Pancreas (tissue), 10 donors: ENCODE data around the gene NAV2. TPM values are rescaled to one million over a fixed set of nuclear protein-coding genes. Genes with fewer than 3 reads are reported as not detected.
A peak's percentile ranks its signal among the peaks of the same experiment; 100 is the strongest.

Experiments used
- ATAC-seq, 4 donors: fragments of 200-7000 bp; cut with Tn5 transposase; one replicate each; pipeline versions ENCODE4 v1.8.0 to v1.9.1; 2020; ENCODE audit warnings: mild to moderate bottlenecking in 4 of 4, moderate library complexity in 4 of 4
- DNase-seq, 6 donors: peaks; one replicate each; pipeline ENCODE4 v3.0.0-alpha.2; 2020
- FAIRE-seq: peaks from 2 replicates; lab custom pipeline; 2012; peaks lifted over from hg19 to GRCh38; lab: Jason Lieb, UNC
- H3K27ac ChIP-seq, 4 donors: fragments of 200-600 bp; sonication (generic); 1 replicate in 3 of 4; 2 replicates in 1 of 4; pipeline versions ENCODE4 v1.5.0 to v1.8.0; 2020
- H3K27me3 ChIP-seq, 4 donors: fragments of 200-600 bp; one replicate each; pipeline ENCODE4 v1.8.0; 2021
- H3K36me3 ChIP-seq, 3 donors: fragments of 200-600 bp; sonication (generic) in 1 of 3; one replicate each; pipeline versions ENCODE4 v1.5.0 to v1.8.0; 2020 to 2021
- H3K4me1 ChIP-seq, 3 donors: fragments of 200-600 bp; one replicate each; pipeline ENCODE4 v1.8.0; 2021
- H3K4me3 ChIP-seq, 4 donors: fragments of 200-600 bp; sonication (generic) in 2 of 4; one replicate each; pipeline versions ENCODE4 v1.5.0 to v1.8.0; 2020 to 2021
- H3K9me3 ChIP-seq, 4 donors: fragments of 200-600 bp; one replicate each; pipeline ENCODE4 v1.8.0; 2021
- WGBS, 2 donors: extraction: QIAGEN DNeasy Blood & Tissue Kit; methylation state at CpG; one replicate each; pipeline ENCODE4 v1.1.7; 2013; 5-methylcytosine and 5-hydroxymethylcytosine counted together
- intact Hi-C, 3 donors: fragments of 100-400 bp; cut with DNase I; formaldehyde crosslinking; loops; one replicate each; pipeline versions ENCODE4 v1.11.1 to v1.14.2; 2022
- polyA plus RNA-seq, 2 donors: library from polyadenylated mRNA; stranded (reverse); fragments of 200-250 nt; gene quantifications; one replicate each; pipeline ENCODE4 v1.2.3, GENCODE V29; 2013
- total RNA-seq, 6 donors: library from RNA; stranded (reverse); fragmentation: NEBNext Ultra II Directional in 4 of 6; extraction: Animal tissue kit (Norgen Biotek cat#: 25700) in 4 of 6; gene quantifications; one replicate each; pipeline versions ENCODE4 v1.2.1 to v1.2.4, GENCODE V29; 2021 to 2023
- TF ChIP-seq, protein P1 (sequence below), 4 donors: fragments of 200-600 bp; sonication (generic) in 3 of 4; IDR thresholded peaks; one replicate each; pipeline versions ENCODE4 v1.5.0 to v1.8.0; 2021; ENCODE audit warnings: antibody characterized with exemption in 4 of 4
- donor health status: healthy with polysubstance abuse.
- donor health status: DM: no; HTN: no; CAD: no; lungs with moderate emphysema.
- donor health status: DM: no; HTN: no; CAD: no.
- donor health status: control.
- donor health status: control.
- donor health status: Bipolar disorder and iron deficiency.
- donor health status: DM: yes; HTN: yes; CAD: no.
- donor health status: DM: no; HTN: no; CAD: no.
- donor health status: DM: no; HTN: no; CAD: no.
- donor health status: DM: yes; HTN: yes; CAD: no.

Gene NAV2
- total and polyA plus RNA-seq, 8 donors: 5.8 to 26.9 (median 16.3) TPM

DNA sequence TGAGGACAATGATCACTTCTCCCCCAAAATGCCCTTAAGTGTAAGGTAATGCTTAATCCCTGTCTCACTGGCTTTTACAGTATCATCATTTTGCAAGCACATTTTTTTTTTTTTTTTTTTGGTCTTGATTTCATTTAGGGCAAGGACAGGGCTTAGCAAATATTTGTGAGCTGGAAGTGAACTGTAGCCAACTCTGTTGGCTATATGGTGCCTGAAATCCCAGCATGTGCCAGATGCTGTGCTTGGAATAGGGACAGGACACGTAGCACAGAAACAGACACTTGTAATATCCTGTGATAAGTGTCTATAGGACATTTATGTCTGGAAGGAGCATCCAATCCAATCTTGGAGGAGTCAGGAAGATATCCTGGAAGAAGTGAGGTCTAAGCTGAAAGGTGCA is 198.3 kb downstream of the NAV2 start:
- ATAC-seq: peak; percentile 49 to 77 (median 62)
- WGBS, 2 donors: 33 to 46% methylated on average over 1 of the region's 1 CpG

GRCh38 chr11:19912115-19912957 is 199.7 kb downstream of the NAV2 start:
- ATAC-seq (no peak), DNase-seq (no peak), FAIRE-seq (no peak)
- no peak overlapping the region for H3K4me3 ChIP-seq
- no peaks in the 10 kb centered on the region for H3K36me3 ChIP-seq
- H3K27ac ChIP-seq: no peak overlapping the region
- H3K4me1 ChIP-seq: peaks cover 5 to 35% (median 25%) of the 10 kb centered on the region in 3 donors
- TF ChIP-seq, protein P1, sequence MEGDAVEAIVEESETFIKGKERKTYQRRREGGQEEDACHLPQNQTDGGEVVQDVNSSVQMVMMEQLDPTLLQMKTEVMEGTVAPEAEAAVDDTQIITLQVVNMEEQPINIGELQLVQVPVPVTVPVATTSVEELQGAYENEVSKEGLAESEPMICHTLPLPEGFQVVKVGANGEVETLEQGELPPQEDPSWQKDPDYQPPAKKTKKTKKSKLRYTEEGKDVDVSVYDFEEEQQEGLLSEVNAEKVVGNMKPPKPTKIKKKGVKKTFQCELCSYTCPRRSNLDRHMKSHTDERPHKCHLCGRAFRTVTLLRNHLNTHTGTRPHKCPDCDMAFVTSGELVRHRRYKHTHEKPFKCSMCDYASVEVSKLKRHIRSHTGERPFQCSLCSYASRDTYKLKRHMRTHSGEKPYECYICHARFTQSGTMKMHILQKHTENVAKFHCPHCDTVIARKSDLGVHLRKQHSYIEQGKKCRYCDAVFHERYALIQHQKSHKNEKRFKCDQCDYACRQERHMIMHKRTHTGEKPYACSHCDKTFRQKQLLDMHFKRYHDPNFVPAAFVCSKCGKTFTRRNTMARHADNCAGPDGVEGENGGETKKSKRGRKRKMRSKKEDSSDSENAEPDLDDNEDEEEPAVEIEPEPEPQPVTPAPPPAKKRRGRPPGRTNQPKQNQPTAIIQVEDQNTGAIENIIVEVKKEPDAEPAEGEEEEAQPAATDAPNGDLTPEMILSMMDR (IDR thresholded peaks at IDR 0.05): no peak
- WGBS, 2 donors: 59 to 63% methylated on average over 5 of the region's 5 CpGs
- no peaks in the 10 kb centered on the region for H3K27me3 ChIP-seq
- no peaks in the 10 kb centered on the region for H3K9me3 ChIP-seq
- intact Hi-C loops: no loop called here

More for the DNA sequence above, 198.3 kb downstream of the NAV2 start:
- TF ChIP-seq, protein P1 (IDR thresholded peaks at IDR 0.05): no peak
- Histone ChIP-seq H3K27ac (no peak overlapping the region), H3K36me3 (no peaks in the 10 kb centered on the region), H3K4me1 (peaks cover 5 to 40% (median 28%) of the 10 kb centered on the region in 3 donors), H3K27me3 (no peaks in the 10 kb centered on the region), H3K9me3 (no peaks in the 10 kb centered on the region), H3K4me3 (no peak overlapping the region)
- intact Hi-C loops: no loop called here
- DNase-seq: peak in 1 of 6 donors; percentile 36
- no peak for FAIRE-seq

GRCh38 chr11:19912958-19913892 is 200.6 kb downstream of the NAV2 start:
- H3K4me1 ChIP-seq: peaks cover 5 to 26% (median 18%) of the 10 kb centered on the region in 3 donors
- ATAC-seq (peak; percentile 77 to 87 (median 81)), FAIRE-seq (no peak), DNase-seq (peak in 2 of 6 donors; percentile 17 to 19)
- no peaks in the 10 kb centered on the region for H3K36me3 ChIP-seq
- intact Hi-C loops: no loop called here
- WGBS, 2 donors: 28 to 34% methylated on average over 10 of the region's 10 CpGs
- no peak overlapping the region for H3K4me3 ChIP-seq
- no peaks in the 10 kb centered on the region for H3K9me3 ChIP-seq
- no peaks in the 10 kb centered on the region for H3K27me3 ChIP-seq
- TF ChIP-seq, protein P1 (IDR thresholded peaks at IDR 0.05): no peak
- H3K27ac ChIP-seq: no peak overlapping the region

GRCh38 chr11:19913893-19914249 is 201.2 kb downstream of the NAV2 start:
- H3K27me3 ChIP-seq: no peaks in the 10 kb centered on the region
- peaks cover 5 to 22% (median 16%) of the 10 kb centered on the region in 3 donors for H3K4me1 ChIP-seq
- intact Hi-C loops: no loop called here
- no peak overlapping the region for H3K4me3 ChIP-seq
- no peak for ATAC-seq
- H3K36me3 ChIP-seq: no peaks in the 10 kb centered on the region
- H3K27ac ChIP-seq: no peak overlapping the region
- FAIRE-seq: no peak
- WGBS, 2 donors: 58 to 60% methylated on average over 3 of the region's 3 CpGs
- DNase-seq: no peak
- H3K9me3 ChIP-seq: no peaks in the 10 kb centered on the region
- TF ChIP-seq, protein P1 (IDR thresholded peaks at IDR 0.05): no peak
